ENCODE results near the gene SPARC. TPM values are rescaled to one million over a fixed set of nuclear protein-coding genes. Genes with fewer than 3 reads are reported as not detected.

SPARC gene
- total RNA-seq, 1 experiment from 2014 or later = 386 TPM

DNA sequence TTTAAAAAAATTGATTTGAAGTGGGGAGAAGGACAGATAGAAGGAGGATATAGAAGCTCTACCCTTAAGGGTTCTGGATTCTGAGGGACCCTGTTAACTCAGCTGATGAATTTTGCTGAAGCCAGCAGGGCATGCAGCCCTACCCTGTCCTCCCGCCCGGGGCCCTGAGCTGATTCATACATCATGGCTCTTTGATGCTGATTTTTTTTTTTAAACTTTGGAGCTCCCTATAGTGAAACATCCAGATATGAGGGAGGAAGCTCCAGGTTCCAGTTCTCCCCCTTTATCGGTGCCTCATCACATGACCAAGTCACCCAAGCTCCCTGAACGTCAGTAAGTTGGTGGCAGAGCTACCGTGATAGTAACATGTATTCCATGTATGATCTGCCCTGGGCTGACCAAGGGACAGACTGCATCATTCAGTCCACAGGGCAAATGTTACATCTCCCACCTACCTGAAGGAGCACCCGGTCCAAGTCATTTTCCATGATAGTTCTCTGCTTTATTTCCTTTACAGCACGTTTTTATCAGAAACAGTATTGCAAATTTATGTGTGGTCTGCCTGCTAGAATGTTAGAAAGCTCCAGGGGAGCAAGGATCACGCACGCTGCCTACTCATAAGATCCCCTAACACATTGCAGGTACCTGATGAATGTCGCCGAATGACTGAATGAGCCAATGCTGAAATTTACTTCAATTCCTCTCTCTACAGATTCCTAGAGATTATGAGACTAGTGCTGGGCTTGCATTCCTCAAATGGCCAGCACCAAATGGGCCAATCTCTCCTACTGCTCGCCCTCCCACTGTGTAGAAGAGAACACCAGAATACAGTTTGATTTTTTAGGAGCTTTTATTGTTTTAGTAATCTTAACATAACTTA, 25.9 kb downstream of the SPARC start:
- DNase-seq (ENCODE audit: low read depth) = peak; percentile 68

DNA sequence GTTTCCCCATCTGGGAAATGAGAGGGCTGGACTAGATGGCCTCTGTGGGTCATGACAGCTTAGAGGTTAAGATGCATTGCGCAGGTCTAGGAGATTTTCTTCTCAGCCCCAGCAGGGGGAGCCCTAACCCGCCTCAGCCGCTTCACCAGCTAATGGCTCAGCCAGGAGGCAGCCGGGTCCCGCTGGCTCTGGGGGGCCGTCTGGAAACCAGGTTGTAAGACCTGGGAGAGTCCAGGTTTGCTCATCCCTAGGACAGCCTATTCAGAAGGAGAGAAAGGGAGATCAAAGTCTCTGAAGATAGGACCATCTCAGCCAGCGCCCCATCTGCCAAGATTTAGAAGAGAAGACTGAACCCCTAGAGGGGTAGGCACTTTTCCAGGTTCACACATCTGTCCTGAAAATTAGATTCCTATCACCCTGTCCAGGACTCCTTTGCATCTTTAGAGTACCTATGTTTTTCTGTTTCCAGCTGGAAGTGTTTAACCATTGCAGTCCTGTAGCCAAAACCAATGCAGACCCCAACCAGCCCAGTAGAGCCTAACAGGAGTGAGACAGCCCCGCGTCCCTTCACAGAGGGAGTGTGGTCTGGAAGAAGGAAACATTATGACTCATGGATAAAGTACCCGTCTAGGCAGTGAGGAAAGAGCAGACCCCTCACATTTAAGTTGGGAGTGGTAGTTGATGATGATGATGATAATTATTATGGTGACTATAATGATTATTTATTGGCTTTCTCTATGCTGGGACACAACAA, 27.5 kb downstream of the SPARC start:
- DNase-seq (ENCODE audit: low read depth) = peak; percentile 86

DNA sequence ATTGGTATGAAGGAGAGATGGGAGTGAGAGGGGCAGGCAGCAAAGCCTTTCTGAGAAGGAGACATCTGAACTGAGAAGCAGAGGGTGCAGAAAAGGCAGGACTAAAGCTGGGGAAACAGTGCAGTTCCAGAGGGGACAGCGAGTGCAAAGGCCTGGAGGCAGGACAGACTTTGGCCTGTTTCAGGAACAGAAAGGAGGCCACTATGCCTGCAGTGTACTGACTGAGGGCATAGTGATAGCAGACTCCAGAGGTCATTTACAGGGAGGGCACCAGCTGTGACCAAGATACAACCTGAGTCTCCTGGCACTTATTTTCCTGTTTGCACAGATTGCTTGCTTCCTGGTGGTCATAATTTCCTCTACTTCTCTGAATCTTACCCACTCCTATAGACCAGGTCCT, 29.6 kb downstream of the SPARC start:
- no peak for DNase-seq (ENCODE audit: low read depth)

DNA sequence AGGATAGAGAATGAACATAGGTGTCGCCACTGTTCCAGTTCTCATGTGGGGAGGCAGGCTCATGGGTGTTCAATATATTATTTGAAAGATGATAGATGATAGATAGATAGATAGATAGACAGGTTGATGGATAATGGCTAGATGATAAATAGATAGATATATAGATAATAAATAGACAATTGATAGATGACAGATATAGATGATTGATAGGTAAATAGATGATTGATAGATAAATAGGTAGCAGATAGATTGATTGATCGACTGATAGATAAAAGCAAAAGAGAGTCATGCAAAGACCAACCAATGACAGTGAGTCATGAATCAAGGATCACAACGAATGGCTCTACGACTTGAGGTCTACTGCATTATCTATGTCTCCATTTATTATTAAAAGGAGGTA, 30.4 kb downstream of the SPARC start:
- DNase-seq (ENCODE audit: low read depth) = no peak

DNA sequence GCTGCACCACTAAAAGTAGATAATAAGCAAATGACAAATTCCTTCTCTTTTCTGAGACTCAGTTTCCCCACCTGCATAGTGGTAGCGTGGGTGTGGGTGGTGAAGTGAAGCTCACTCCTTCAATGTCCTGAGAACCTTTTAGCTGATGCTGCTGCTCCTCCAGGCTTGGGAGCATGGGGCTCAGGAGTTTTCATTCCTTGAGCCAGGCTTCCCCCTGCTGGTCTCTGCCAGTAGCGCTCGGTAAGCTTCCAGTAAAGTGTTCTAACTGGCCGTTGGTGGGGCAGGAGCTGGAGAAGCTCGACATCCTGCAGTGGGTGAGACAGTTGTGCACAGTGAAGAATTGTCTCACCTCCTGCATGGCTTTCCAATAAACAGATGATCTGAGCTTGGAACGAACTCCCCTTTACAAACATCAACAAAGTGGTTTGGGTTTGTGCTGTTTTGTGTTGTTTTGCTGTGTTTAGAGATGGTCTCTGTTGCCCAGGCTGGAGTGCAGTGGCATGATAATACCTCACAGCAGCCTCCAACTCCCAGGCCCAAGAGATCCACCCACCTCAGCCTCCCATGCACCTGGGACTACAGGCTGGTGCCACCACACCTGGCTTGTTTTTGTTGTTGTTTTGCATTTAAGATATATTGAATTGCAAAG, 34.6 kb downstream of the SPARC start:
- DNase-seq (ENCODE audit: low read depth) = peak; percentile 83

DNA sequence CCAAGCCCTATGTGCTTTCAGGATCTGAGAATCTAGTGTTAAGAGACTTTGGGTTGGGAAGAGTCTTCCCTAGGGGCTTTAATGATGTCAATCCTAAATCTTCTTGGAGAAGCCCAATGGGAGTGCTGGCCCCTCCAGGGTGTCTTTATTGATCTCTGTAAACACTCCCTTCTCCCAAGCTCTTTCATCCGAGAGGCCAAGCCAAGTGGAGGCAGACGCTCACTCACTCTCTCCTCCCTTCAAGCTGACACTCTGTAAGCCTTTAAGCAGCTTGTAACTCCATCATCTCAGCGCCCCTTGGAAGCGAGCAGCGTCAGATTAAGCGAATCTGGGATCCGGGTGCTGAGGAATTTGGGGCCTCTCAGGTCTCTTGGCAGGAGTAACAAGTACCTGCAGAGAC, 37.7 kb downstream of the SPARC start:
- no peak for DNase-seq (ENCODE audit: low read depth)

DNA sequence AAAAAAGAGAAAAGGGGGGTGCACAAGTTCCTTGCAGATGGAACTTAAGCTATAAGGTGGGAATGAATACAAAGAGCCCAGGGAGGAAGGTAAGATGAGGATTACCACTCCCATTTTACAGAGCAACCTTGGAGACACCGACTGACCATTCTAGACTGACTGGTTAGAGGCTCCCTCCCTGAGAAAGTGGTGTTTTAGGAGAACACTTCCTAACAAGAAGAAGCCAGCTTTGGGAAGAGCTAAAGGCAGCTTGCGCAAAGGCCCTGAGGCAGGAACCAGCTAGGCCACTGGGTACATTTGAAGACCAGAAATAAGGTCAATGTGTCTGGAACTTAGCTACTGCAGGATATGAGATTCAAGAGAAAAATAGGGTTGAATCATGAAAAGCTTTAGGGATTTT, 38.6 kb downstream of the SPARC start:
- DNase-seq (ENCODE audit: low read depth) = no peak

DNA sequence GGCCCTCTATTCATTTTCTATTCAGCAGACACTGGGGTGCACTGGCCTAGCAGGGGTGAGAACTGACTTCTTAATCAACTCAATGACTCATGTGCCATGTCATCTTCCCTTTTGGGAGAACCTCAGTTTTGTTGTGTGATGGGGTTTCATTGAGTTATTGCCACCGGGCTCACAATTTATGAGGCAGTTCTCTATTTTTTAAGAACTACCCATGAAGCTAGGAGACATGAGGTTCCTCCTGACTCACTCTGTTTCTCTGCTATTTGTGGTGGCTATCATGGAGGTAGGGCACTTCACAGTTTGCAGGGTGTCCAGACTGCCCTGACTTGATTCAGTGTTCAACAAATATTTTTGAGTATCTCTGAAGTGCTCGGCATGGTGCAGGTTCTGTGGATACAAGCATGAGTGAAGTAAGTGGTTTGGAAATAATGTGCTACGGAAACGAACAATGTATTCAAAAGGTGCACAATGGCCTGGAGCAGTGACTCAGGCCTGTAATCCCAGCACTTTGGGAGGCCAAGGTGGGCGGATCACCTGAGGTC, 39.3 kb downstream of the SPARC start:
- peak; percentile 33 for DNase-seq (ENCODE audit: low read depth)

DNA sequence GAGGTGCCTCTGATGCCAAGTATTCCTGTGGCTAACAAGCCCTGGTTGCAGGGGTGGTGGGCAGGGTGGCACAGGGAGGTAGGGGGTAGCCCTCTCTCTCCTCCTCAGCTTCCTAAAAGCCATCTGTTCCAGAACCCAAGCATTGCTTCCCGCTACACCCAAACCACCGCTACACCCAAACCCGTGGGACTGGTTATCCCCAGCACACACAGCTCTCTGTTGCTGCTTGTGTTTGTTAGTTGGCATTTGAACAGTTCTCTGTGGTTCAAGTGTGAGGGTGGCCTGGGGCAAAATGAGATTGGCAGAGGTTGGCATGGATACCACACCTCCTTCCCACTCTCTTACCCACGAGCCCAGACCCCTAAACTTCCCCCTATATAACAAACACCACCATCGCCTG, 40.4 kb downstream of the SPARC start:
- no peak for DNase-seq (ENCODE audit: low read depth)

DNA sequence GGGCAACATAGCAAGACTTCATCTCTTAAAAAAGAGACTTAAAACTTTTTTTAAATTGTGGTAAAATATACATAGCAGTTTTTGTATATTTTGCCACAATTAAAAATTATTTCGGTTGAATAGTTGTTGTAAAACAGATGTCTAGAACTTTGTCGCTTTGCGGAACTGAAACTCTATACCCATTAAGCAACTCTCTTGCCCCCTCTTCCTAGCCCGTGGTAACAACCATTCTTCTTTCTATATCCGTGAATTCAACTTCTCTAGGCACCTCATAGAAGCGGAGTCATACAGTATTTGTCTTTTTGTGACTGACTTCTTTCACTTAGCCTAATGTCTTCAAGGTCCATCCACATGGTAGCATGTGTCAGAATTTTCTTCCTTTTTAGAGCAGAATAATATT, 43.3 kb downstream of the SPARC start:
- no peak for DNase-seq (ENCODE audit: low read depth)

DNA sequence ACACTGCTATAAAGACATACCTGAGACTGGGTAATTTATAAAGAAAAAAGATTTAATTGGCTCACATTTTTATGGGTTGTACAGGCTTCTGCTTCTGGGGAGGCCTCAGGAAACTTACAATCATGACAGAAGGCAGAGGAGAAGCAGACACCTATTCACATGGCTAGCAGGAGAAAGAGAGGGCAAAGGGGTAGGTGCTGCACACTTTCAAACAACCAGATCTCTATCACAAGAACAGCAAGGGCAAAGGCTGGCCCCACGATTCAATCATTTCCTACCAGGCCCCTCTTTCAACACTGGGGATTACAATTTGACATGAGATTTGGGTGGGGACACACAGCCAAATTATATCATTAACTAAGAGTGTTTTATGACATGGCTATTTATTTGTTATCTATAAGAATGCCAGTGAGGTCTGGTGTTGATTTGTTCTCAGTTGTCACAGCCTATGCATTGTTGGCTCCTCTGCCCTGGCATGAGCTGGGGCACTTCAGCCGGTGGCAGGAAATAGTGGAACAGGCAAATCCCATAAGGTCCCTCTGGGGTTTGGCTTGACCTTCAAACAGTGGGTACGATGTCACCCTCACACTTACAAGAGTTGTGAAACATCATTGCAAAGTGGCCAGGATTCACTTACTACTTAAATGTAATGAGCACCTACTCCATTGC, 44.1 kb downstream of the SPARC start:
- no peak for DNase-seq (ENCODE audit: low read depth)

DNA sequence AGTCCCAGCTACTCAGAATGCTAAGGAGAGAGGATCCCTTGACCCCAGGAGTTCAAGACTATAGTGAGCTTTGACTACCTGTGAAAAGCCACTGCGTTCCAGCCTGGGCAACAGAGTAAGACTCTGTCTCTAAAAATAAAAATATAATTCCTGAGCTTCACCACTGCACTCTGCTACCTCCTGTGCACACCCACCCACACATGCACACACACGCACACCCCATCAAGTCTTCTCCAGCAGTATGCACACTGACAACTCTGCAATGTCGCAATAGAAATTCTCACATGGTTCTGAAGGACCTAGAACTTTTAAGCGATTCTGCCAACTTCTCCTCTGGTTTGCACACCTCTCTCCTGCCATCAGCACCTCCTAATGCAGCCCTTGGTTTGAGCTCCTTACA, 48.1 kb downstream of the SPARC start:
- DNase-seq (ENCODE audit: low read depth) = no peak

DNA sequence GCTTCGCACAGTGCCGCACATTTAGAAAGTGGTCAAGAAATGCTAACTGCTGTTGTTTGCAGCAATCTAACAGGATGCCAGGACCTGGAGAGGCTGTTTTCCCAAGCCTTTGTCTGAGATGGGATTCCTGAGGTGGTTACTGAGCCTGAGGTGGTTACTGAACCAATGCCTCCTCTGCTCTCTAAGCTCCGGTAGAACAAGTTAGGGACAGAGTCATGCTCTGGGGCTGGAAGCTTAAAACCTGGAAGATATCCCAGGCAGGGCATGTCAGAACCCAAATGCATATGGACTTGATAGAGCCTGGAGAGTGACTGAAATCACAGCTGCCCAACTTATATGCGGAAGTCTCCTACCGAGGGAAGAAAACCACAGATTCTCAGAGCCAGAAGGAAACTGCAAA, 49.0 kb downstream of the SPARC start:
- no peak for DNase-seq (ENCODE audit: low read depth)

DNA sequence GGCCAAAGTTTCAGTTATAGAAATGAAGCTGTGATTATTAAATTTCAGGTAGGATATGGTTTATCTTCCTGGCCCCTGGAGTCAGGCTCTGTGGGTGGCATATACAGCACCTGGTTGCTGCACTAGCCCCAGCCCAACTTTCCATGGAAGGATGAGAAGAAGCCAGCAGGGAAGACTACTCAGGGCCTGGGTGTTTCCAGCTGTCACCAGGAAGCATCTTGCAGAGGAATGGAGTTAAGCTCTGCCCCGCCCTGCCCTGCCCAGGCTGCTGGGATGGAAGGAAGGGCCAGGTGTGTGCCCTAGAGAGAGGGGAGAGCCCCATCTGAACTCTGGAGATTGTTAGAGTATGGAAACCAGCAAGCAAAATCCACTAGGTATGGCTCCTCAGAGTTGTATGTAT, 52.8 kb downstream of the SPARC start:
- DNase-seq (ENCODE audit: low read depth) = no peak

DNA sequence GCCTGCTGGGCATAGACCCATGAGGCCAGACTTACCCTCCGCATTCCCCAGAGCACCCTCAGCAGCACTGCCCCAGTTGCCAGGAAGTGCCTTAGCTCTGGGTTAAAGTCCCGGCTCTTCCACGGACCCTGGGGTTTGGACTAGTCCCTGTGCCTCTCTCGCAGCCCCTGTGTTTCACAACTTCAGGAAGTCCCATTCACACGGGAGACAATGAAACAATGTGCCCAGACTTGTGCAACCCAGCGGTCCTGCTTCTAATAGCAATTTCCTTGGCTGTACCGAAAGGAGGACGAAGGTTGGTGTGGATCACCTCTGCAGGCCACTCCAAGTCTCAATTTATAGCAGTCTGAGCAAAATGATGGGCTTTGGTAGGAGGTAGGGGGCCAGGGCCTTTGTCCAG, 53.8 kb downstream of the SPARC start:
- no peak for DNase-seq (ENCODE audit: low read depth)

DNA sequence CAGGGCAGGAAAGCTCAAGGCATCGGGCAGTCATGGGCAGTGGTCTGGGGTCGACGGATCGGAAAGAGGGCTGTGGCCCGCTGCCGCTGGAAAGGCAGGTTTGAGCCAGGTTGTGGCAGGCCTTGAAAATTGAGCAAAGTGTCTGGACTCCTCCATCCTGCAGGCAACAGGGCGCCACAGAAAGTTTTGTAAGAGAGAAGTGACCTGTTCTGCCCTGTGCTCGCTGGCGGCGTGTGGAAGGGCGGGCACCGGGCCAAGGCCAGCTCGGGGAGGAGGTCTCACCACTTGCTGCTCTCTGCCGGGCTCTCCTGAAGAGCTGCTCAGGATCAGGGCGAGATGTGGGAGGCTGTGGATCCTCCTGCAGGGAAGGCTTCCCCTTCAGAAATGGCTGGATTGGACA, 54.2 kb downstream of the SPARC start:
- DNase-seq (ENCODE audit: low read depth) = no peak

DNA sequence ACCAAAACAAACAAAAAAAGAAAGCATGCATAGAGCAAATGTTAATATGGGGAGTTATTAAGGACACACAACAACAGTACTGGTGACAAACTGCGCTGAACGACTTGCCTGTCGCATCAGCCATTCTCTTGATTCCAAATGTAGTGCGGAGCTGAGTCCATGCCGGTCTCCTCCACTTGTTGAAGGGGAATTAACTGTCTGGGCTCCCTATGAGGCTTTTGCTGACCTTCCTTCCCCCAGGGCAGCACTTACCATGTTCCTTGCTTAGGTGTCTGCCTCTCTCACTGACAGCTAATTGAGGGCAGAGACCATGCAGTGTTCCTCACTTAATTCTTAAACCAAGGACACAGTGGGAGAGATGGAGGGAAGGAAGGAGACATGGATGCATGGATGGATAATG, 54.8 kb downstream of the SPARC start:
- DNase-seq (ENCODE audit: low read depth) = no peak

DNA sequence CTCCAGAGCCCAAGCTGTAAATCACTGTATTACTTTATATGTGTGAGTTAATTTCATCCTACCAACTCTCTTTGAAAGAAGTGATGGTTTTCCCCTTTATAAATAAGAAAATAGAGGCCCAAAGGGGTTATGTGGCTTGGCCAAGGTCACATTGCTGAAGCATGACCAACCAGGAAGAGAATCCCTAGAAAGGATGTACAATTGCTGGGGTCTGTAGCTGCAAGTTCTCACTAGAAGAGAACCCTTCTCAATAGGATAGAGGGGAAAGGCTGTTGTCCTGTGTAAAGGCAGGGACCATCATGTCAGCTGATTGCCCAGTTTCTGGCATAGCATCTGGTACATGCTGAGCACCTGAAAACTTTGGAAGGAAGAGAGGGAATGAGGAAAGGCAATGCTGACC, 56.6 kb downstream of the SPARC start:
- DNase-seq (ENCODE audit: low read depth) = no peak

DNA sequence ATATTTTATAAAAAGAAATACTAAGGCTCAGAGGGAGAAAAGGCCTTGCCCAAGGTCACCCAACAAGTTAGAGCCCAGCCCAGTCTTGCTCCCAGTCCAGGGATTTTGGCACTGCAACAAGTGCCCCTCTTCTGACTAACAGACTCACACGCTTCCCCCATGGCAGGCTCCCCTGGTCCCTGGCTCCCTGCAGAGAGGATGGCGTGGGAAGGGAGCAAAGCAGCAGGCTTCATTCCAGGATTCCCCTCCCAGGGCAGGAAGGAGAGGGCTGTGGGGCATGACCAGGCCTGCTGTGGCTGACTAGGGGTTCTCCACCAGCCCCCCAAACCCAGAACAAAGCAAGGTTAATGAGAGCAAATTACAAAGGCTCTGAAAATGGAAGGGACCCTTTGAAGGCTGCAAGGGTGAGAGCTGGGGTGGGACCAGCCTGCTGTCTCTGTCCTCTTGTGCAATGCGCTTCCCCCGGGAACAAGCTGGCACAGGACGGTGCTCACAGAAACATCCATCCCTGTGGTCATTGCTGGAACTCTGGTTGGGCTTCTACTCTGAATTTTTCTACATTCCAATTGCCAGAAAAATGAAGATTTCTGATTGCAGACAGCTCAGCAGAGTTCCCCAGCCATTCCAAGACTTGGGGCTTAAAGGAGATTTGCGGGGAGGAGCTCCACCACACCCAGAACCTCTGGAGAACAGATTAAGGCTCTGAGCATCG, 58.4 kb downstream of the SPARC start:
- DNase-seq (ENCODE audit: low read depth) = peak; percentile 78

DNA sequence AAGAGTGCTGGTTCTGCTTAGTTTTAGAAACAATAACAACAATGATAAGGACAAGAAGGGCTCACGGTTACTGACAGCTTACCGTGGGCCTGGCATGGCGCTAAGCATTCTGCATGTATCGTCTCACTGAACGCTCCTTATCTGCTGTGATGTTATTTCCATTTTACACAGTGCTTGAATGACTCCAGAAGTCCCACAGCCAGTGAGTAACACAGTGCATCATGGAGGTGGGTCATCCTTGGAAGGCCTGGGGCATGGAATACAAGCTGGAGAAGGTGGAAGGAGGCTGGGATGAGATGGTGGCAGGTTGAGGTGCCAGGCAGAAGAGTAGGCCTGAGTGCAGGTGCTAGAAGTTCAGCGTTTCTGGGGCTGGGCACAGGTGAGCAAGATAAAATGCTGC, 59.1 kb downstream of the SPARC start:
- DNase-seq (ENCODE audit: low read depth) = peak; percentile 56

DNA sequence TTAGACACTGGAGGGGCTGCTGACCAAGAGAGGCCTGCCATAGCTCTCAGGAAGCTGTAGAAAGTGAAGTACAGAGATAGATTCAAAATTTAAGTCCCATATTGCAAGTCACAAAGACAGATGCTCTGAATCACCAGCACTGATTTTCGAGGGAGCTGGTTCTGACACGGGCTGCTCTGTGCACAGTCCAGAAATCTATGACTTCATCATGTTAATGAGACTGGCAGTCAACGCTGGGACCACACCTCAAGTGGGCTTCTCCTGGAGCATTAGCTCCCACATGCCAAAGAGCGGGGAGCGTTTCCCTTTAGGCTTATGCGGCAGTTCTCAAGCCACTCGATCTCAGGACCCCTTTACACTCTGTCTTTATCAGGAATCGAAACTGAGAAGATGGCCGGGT, 61.4 kb downstream of the SPARC start:
- DNase-seq (ENCODE audit: low read depth) = no peak
